Measurements from ENCODE around the gene HDAC1.

DNA sequence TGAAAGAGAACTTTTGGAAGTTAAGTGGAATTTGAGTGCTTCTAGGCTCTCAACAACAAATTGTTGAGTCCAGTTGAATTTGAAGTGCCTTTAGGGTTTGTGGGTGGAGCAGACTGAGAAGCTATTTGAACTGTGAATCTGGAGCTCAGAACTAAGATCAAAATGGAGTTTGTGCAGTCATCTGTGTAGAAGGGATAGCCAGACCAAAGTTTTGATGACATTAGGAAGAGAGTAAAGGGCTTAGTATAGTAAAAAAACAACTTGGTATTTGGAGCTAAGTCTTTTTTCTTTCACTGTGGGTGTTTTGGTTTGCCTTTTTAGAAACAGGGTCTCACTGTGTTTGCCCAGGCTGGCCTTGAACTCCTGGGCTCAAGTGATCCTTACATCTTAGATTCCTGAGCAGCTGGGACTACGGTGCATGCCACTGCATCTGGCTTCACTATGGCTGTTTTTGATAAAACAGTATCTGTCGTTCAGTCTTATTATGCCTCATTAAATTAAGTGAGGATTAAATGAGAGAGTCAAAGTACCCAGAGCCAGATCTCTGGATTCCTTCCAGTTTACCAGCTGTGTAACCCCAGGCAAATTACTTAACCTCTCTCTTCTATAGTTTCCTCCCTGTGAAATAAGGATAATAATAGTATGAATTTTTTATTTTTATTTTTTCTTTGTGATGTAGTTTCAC is 20.0 kb downstream of the HDAC1 start:
- TF ChIP-seq, protein P1, sequence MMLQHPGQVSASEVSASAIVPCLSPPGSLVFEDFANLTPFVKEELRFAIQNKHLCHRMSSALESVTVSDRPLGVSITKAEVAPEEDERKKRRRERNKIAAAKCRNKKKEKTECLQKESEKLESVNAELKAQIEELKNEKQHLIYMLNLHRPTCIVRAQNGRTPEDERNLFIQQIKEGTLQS (IDR thresholded peaks at IDR 0.05) = no peak
- TF ChIP-seq, protein P2, sequence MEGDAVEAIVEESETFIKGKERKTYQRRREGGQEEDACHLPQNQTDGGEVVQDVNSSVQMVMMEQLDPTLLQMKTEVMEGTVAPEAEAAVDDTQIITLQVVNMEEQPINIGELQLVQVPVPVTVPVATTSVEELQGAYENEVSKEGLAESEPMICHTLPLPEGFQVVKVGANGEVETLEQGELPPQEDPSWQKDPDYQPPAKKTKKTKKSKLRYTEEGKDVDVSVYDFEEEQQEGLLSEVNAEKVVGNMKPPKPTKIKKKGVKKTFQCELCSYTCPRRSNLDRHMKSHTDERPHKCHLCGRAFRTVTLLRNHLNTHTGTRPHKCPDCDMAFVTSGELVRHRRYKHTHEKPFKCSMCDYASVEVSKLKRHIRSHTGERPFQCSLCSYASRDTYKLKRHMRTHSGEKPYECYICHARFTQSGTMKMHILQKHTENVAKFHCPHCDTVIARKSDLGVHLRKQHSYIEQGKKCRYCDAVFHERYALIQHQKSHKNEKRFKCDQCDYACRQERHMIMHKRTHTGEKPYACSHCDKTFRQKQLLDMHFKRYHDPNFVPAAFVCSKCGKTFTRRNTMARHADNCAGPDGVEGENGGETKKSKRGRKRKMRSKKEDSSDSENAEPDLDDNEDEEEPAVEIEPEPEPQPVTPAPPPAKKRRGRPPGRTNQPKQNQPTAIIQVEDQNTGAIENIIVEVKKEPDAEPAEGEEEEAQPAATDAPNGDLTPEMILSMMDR (IDR thresholded peaks at IDR 0.05; ENCODE audit: low read depth, low read length, missing input control) = no peak

Measured in liver (tissue), 3 donors.